ENCODE results near the gene LRMDA. TPM values are rescaled to one million over a fixed set of nuclear protein-coding genes. Genes with fewer than 3 reads are reported as not detected.
A peak's percentile ranks its signal among the peaks of the same experiment; 100 is the strongest.

Gene LRMDA
- total and polyA plus RNA-seq, 2 donors from 2014 or later: 23.2 to 48.6 TPM

- no peak for FAIRE-seq
- Histone ChIP-seq H3K9me3 (ENCODE audit: control insufficient read depth in 2 of 3, insufficient read depth in 1 of 3, low read length in 3 of 3) (peaks cover 0 to 4% (median 0%) of the 10 kb centered on the region in 3 donors), H3K9ac (ENCODE audit: low read length in 3 of 3) (no peak overlapping the region), H3K27ac (ENCODE audit: low read depth in 2 of 2, low read length in 2 of 2) (no peak overlapping the region), H3K4me3 (ENCODE audit: low read length in 3 of 3) (no peak overlapping the region), H3K36me3 (ENCODE audit: control insufficient read depth in 2 of 3, insufficient read depth in 3 of 3, low read length in 3 of 3) (no peaks in the 10 kb centered on the region), H3K4me1 (ENCODE audit: control insufficient read depth in 2 of 3, insufficient read depth in 2 of 3, low read depth in 1 of 3, low read length in 3 of 3) (no peaks in the 10 kb centered on the region), H3K27me3 (ENCODE audit: control insufficient read depth, insufficient read depth, low read length) (no peaks in the 10 kb centered on the region)
- intact Hi-C loops (cut with DNase I): no loop called here
- no peak for TF ChIP-seq CTCF (IDR thresholded peaks at IDR 0.05; ENCODE audit: borderline replicate concordance, extremely low read depth, insufficient read depth)
- no peak for DNase-seq
Observed at GRCh38 chr10:75486591-75486990, 55.2 kb downstream of the LRMDA start.

GRCh38 chr10:75487087-75487754 lies 55.8 kb downstream of the LRMDA start:
- no peak for FAIRE-seq
- DNase-seq: peak in 2 of 5 donors; percentile 47 to 50
- Histone ChIP-seq H3K4me1 (ENCODE audit: control insufficient read depth in 2 of 3, insufficient read depth in 2 of 3, low read depth in 1 of 3, low read length in 3 of 3) (no peaks in the 10 kb centered on the region), H3K27me3 (ENCODE audit: control insufficient read depth, insufficient read depth, low read length) (no peaks in the 10 kb centered on the region), H3K9me3 (ENCODE audit: control insufficient read depth in 2 of 3, insufficient read depth in 1 of 3, low read length in 3 of 3) (peaks cover 0 to 4% (median 0%) of the 10 kb centered on the region in 3 donors), H3K9ac (ENCODE audit: low read length in 3 of 3) (no peak overlapping the region), H3K4me3 (ENCODE audit: low read length in 3 of 3) (no peak overlapping the region), H3K27ac (ENCODE audit: low read depth in 2 of 2, low read length in 2 of 2) (no peak overlapping the region), H3K36me3 (ENCODE audit: control insufficient read depth in 2 of 3, insufficient read depth in 3 of 3, low read length in 3 of 3) (no peaks in the 10 kb centered on the region)
- intact Hi-C loops (cut with DNase I): no loop called here
- no peak for TF ChIP-seq CTCF (IDR thresholded peaks at IDR 0.05; ENCODE audit: borderline replicate concordance, extremely low read depth, insufficient read depth)

DNA sequence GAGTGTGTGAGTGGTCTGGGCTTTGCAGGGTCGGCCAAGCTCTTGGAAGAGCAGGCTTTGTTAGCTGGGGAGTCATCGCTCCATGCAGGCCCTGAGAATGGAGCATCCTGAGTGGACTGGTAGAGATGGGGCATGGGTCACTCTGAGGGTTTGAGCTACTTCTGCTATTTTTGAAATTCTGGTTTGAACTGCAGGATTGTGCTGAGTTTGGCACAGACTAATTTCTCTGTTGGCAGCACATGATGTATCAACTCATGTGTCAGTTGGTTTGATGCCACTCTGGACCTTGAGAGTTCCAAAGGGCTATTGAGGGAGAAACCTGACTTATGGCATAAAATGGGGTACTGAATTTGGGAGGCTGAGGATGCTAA lies 56.3 kb downstream of the LRMDA start:
- H3K27me3 ChIP-seq (ENCODE audit: control insufficient read depth, insufficient read depth, low read length): no peaks in the 10 kb centered on the region
- no peaks in the 10 kb centered on the region for H3K36me3 ChIP-seq (ENCODE audit: control insufficient read depth in 2 of 3, insufficient read depth in 3 of 3, low read length in 3 of 3)
- FAIRE-seq (no peak), DNase-seq (no peak)
- TF ChIP-seq CTCF (IDR thresholded peaks at IDR 0.05; ENCODE audit: borderline replicate concordance, extremely low read depth, insufficient read depth): no peak
- H3K9ac ChIP-seq (ENCODE audit: low read length in 3 of 3): no peak overlapping the region
- intact Hi-C loops (cut with DNase I): no loop called here
- no peak overlapping the region for H3K27ac ChIP-seq (ENCODE audit: low read depth in 2 of 2, low read length in 2 of 2)
- peaks cover 0 to 4% (median 0%) of the 10 kb centered on the region in 3 donors for H3K9me3 ChIP-seq (ENCODE audit: control insufficient read depth in 2 of 3, insufficient read depth in 1 of 3, low read length in 3 of 3)
- H3K4me3 ChIP-seq (ENCODE audit: low read length in 3 of 3): no peak overlapping the region
- no peaks in the 10 kb centered on the region for H3K4me1 ChIP-seq (ENCODE audit: control insufficient read depth in 2 of 3, insufficient read depth in 2 of 3, low read depth in 1 of 3, low read length in 3 of 3)
